ENCODE measurements around the gene OR6A2.

OR6A2 gene

GRCh38 chr11:6757373-6757967 lies 42.0 kb downstream of the OR6A2 start:
- no peak overlapping the region for H3K4me3 ChIP-seq (ENCODE audit: low read depth, low read length)

- no peak overlapping the region for H3K4me3 ChIP-seq (ENCODE audit: low read depth, low read length)
Measured at GRCh38 chr11:6755953-6756347, 43.5 kb downstream of the OR6A2 start.

DNA sequence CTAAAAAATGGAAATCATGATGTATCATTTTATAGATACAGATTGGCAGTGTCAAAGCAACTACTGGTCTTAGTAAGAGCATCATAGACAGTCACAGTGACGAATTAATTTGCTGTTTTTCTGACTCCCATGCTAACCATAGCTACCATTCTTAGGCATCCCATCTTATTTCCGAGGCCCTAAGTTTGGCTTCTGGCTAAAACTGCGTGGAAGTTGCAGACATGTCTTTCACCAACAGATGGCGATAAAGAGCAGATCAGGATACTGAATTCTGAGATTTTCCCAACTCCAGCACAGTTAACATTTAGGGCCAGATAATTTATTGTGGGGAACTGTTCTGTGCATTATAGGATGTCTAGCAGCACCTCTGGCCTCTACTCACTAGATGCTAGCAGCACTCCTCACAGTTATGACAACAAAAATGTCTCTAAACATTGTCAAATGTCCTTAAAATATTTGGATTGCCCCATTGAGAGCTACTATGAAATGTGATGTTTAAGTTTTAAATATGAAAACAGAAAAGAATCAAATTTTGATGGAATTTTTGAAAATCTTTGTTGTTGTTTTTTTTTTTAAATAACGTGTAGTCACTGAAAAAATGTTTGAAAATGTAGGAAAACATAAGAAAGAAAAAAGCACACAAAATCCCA lies 44.1 kb downstream of the OR6A2 start:
- no peak overlapping the region for H3K4me3 ChIP-seq (ENCODE audit: low read depth, low read length)

DNA sequence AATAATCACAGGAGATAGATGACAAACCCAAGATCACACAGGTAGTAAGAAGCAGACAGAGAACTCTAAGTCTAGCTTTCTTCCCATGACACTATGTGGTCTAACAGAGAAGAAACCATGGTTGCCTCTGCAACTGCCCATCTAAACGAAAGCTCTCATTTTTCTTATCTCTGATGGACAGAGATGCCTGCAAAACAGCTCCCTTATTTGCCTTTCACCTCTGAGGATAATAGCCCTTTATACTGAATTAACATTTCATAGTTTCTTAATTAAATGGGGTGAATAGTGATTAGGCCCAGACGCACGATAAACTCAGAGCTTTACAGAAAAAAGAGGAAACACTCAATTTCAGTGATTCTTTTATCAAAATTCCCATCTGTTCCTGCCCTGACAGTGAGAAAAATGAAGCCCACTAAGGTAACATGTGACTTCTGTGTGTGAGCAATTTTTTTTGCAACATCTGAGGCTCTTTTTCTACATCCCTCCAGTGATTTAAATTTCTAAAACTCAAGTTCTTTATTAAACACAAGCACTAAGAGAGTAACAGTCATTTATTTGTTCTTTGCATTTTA lies 52.3 kb downstream of the OR6A2 start:
- H3K4me3 ChIP-seq (ENCODE audit: low read depth, low read length) = no peak overlapping the region

DNA sequence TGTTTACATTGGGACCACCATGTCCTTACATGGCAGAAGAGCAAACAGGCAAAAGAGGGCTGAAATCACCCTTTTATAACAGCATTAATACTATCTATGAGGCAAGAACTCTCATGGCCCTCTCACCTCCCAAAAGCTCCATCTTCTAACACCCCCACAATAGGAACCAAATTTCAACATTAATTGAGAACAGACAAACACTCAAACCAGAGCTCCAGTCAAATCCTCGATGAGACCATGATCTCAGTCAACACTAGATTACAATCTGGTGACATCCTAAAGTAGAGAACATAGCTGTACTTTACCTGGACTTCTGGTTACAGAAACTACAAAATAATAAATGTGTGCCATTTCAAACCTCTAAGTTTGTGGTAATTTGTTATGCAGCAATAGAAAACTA lies 52.9 kb downstream of the OR6A2 start:
- no peak overlapping the region for H3K4me3 ChIP-seq (ENCODE audit: low read depth, low read length)

DNA sequence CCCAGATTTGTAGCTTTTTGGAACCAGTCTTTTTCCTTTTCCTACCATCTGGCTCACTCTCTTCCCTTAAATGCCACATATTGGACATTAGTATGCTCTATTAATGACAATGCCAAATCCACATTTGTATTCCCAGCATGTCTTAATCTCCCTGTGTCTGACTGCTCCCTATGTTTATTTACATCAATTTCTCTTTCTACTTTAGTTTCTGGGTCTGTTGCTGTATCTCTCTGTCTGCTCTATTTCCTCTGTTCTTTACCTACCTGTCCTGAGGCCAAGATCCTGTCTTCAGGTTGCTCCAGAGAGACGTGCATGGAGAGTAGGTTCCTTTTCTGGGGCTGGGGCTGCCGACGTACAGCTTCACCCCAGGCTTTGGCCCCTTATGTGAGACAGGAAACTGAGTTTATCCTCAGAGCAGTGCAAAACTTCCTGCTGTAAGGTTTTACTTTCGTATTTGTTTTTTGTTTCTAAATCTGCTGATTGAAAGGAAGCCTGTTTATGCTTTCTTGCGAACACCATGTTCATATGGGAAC lies 53.3 kb downstream of the OR6A2 start:
- H3K4me3 ChIP-seq (ENCODE audit: low read depth, low read length) = no peak overlapping the region

DNA sequence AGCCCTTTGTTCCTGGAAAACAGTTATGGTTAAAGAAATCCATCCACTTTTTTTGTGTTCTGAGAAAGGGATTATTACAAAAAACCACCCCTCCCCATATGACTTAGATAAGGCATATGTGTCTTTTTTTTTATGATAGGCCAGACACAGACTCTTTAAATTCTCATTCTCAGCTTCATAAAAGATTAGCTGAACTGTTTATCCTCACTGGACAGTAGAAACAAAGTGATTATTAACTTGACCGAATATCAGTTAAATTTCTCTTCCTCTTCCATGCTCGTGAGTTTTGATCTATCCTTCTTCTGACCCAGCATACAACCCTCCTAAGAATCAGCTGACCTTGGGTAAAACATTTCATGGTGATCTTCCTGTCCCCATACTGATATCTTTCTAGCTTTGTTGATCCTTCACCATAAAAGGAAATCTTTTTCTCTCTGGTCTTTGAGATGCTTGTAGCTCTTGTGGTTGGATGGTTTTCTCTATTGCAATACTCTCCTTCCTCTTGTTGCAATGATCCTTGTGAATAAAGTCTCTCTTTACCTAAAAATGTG lies 53.9 kb downstream of the OR6A2 start:
- H3K4me3 ChIP-seq (ENCODE audit: low read depth, low read length) = no peak overlapping the region

DNA sequence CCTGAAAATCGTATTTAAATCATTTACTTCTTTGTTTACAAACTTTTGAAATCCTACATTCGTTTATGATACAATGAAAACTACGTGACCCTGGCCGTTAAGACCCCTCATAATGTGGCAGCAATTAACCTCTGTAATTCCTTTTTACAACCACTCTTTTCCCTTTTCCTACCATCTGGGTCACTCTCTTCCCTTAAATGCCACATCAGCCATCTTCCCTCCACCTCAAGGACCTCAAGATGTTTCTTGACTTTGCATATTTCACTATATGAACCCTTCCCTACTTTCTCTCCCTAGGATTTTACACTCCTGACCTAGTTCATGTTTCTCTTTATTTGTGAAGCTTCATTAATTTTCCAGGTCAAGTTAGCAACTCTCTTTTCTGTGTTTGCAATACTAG lies 54.5 kb downstream of the OR6A2 start:
- H3K4me3 ChIP-seq (ENCODE audit: low read depth, low read length) = no peak overlapping the region

DNA sequence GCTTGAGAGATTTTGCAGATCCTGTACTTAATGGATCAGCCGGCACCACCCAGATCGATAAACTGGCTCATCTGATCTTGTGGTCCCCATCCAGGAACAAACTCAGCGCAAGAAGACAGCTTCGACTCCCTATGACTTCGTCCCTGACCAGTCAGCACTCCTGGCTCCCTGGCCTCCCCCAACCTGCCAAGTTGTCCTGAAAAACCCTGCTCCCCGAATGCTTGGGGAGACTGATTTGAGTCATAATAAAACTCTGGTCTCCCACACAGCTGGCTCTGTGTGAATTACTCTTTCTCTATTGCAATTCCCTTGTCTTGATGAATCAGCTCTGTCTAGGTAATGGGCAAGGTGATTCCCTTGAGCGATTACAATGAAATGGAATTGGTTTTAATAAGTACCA lies 57.2 kb downstream of the OR6A2 start:
- H3K4me3 ChIP-seq (ENCODE audit: low read depth, low read length) = no peak overlapping the region
